PC-9 (cell line): ENCODE results near the gene SLC30A7. TPM values are rescaled to one million over a fixed set of nuclear protein-coding genes. Genes with fewer than 3 reads are reported as not detected.
A peak's percentile ranks its signal among the peaks of the same experiment; 100 is the strongest.

Source experiments
- BruUV-seq: library from RNA; stranded (reverse); fragments of 400-500 nt; replicated peaks from 2 replicates; lab custom pipeline; 2021; lab: Mats Ljungman, UMichigan
- CTCF ChIA-PET: fragments of 300-600 bp; sonication (Branson Sonifier 250); formaldehyde crosslinking; loops from one replicate; lab custom pipeline; 2022; ENCODE audit warnings: antibody characterized with exemption; lab: Charles Lee
- POLR2A ChIA-PET: fragments of 300-600 bp; sonication (Branson Sonifier 250); formaldehyde crosslinking; loops from one replicate; lab custom pipeline; 2022; ENCODE audit warnings: antibody characterized with exemption; ENCODE audit not compliant: unreplicated experiment; lab: Charles Lee
- DNase-seq, 2 experiments: peaks; one replicate each; pipeline versions ENCODE4 v3.0.0 to v3.0.0-alpha.2; 2015 to 2022; ENCODE audit warnings: mixed read lengths in 1 of 2
- H2AFZ ChIP-seq: fragments of 200-600 bp; sonication (generic); 2 replicates; pipeline ENCODE4 v1.8.1; 2017; ENCODE audit warnings: antibody characterized with exemption
- H3F3A ChIP-seq: fragments of 200-600 bp; sonication (generic); 2 replicates; pipeline ENCODE4 v1.8.1; 2017; ENCODE audit warnings: antibody characterized with exemption, mild to moderate bottlenecking, low read depth; ENCODE audit not compliant: insufficient read depth
- H3K27ac ChIP-seq: fragments of 200-600 bp; sonication (generic); 2 replicates; pipeline ENCODE4 v1.6.1; 2016; ENCODE audit warnings: mixed run types
- H3K27me3 ChIP-seq: fragments of 200-600 bp; sonication (generic); 2 replicates; pipeline ENCODE4 v1.6.1; 2016; ENCODE audit warnings: low read depth, mixed run types; ENCODE audit not compliant: insufficient read depth
- H3K36me3 ChIP-seq: fragments of 200-600 bp; sonication (generic); 2 replicates; pipeline ENCODE4 v1.6.1; 2016; ENCODE audit warnings: low read depth, mixed run types
- H3K4me1 ChIP-seq: fragments of 200-600 bp; sonication (generic); replicated peaks from 2 replicates; pipeline ENCODE4 v1.6.1; 2016; ENCODE audit warnings: mixed run types; ENCODE audit not compliant: insufficient read depth
- H3K4me2 ChIP-seq: fragments of 200-600 bp; sonication (generic); 2 replicates; pipeline ENCODE4 v1.6.1; 2017; ENCODE audit warnings: mixed run types
- H3K4me3 ChIP-seq: fragments of 200-600 bp; sonication (generic); 2 replicates; pipeline ENCODE4 v1.6.1; 2016; ENCODE audit warnings: mixed run types
- H3K79me2 ChIP-seq: fragments of 200-600 bp; sonication (generic); 2 replicates; pipeline ENCODE4 v1.6.1; 2017; ENCODE audit warnings: low read depth, mixed run types
- H3K9me2 ChIP-seq: fragments of 200-600 bp; sonication (generic); 2 replicates; pipeline ENCODE4 v1.8.1; 2017; ENCODE audit warnings: mild to moderate bottlenecking; ENCODE audit not compliant: insufficient read depth
- H3K9me3 ChIP-seq: fragments of 200-600 bp; sonication (generic); 2 replicates; pipeline ENCODE4 v1.8.1; 2016; ENCODE audit warnings: low read depth; ENCODE audit not compliant: insufficient read depth
- H4K20me1 ChIP-seq: fragments of 200-600 bp; sonication (generic); 2 replicates; pipeline ENCODE4 v1.8.1; 2017; ENCODE audit not compliant: insufficient read depth
- EZH2 ChIP-seq: fragments of 200-600 bp; sonication (generic); IDR thresholded peaks from 2 replicates; pipeline ENCODE4 v1.8.0; 2017; ENCODE audit warnings: antibody characterized with exemption, low read depth
- intact Hi-C: fragments of 100-400 bp; cut with micrococcal nuclease; formaldehyde crosslinking; loops from one replicate; pipeline ENCODE4 v1.10.0; 2022; ENCODE audit not compliant: unreplicated experiment
- total RNA-seq: library from RNA; stranded (reverse); gene quantifications from 2 replicates; pipeline ENCODE4 v1.2.3, GENCODE V29; 2021
- TF ChIP-seq, protein P1 (sequence below): fragments of 200-600 bp; sonication (generic); conservative IDR thresholded peaks from 2 replicates; pipeline ENCODE4 v1.6.1; 2017; ENCODE audit warnings: mixed run types, antibody characterized with exemption, mild to moderate bottlenecking, moderate library complexity

Gene SLC30A7
- total RNA-seq, 1 experiment from 2014 or later, result 27.4 TPM

DNA sequence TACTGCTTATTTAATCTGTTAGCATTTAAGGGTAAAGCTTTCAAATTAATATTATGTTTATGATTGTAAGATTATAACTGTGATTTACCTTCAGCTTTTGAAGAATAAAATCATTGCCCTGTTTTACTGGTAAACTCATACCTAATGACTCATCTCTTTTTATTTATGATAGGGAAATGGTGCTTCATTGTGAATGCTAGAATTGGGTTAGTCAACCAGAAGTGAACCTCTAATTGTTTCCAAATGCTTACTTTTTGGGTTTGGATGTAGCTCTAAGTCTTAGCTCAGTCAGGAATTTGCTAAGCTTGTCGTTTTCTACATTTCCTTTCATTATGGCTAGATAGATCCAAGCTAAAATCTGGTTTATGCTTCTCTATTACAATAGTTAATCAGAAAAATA is 59.4 kb downstream of the SLC30A7 start:
- H3K4me3 ChIP-seq, result no peak overlapping the region
- H3K9me3 ChIP-seq, result no peaks in the 10 kb centered on the region
- POLR2A ChIA-PET, result interaction anchor here (0.6 kb wide), 1 partner anchor 15 kb away, joined by 5 read pairs; no protein-coding TSS in a partner anchor
- peaks cover 11% of the 10 kb centered on the region; the same call in 1 of the 2 replicates for H3K36me3 ChIP-seq
- peaks cover 14% of the 10 kb centered on the region for H3K4me1 ChIP-seq
- no peak overlapping the region for H2AFZ ChIP-seq
- H3K79me2 ChIP-seq, result no peaks in the 10 kb centered on the region
- TF ChIP-seq, protein P1, sequence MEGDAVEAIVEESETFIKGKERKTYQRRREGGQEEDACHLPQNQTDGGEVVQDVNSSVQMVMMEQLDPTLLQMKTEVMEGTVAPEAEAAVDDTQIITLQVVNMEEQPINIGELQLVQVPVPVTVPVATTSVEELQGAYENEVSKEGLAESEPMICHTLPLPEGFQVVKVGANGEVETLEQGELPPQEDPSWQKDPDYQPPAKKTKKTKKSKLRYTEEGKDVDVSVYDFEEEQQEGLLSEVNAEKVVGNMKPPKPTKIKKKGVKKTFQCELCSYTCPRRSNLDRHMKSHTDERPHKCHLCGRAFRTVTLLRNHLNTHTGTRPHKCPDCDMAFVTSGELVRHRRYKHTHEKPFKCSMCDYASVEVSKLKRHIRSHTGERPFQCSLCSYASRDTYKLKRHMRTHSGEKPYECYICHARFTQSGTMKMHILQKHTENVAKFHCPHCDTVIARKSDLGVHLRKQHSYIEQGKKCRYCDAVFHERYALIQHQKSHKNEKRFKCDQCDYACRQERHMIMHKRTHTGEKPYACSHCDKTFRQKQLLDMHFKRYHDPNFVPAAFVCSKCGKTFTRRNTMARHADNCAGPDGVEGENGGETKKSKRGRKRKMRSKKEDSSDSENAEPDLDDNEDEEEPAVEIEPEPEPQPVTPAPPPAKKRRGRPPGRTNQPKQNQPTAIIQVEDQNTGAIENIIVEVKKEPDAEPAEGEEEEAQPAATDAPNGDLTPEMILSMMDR, result no peak
- TF ChIP-seq EZH2, result no peak
- H3K27me3 ChIP-seq, result no peaks in the 10 kb centered on the region
- H3K4me2 ChIP-seq, result no peak overlapping the region
- H3K27ac ChIP-seq, result peak overlapping the region; percentile 22; the same call in 1 of the 2 replicates
- intact Hi-C loops, result no loop called here
- H3K9me2 ChIP-seq, result peaks cover 4% of the 10 kb centered on the region; the same call in 1 of the 2 replicates
- peak in 1 of 2 experiments; percentile 39 for DNase-seq
- H3F3A ChIP-seq, result no peaks in the 10 kb centered on the region
- no TSS peak for BruUV-seq
- CTCF ChIA-PET, result no interaction called here
- peaks cover 6% of the 10 kb centered on the region; the same call in 1 of the 2 replicates for H4K20me1 ChIP-seq

DNA sequence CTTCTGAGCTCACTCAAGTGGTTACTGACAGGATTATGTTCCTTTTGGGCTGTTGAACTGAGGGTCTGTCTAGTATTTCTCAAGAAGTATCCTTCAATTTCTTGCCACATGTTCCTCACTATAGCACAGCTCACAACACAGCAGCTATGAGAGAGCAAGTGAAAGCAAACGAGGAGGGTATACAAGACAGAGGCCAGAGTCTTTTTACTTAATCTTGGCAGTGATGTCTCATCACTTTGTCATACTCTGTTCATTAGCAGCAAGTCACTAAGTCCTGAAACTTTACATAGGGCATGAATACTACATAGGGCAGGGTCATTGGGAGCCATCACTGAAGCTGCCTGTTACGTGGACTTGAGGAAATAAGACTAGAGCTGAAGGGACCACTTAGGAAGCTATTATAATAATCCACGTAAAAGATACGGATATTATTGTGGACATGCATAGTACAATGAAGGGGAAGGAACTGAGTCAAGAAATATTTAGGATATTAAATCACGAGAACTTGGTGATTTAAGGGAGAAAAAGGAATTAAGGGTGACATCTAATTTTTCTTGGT is 63.7 kb downstream of the SLC30A7 start:
- Histone ChIP-seq H3K9me3 (no peaks in the 10 kb centered on the region), H3K27me3 (no peaks in the 10 kb centered on the region), H3K9me2 (no peaks in the 10 kb centered on the region), H2AFZ (no peak overlapping the region), H3K4me2 (no peak overlapping the region), H3K27ac (no peak overlapping the region), H3F3A (no peaks in the 10 kb centered on the region), H3K36me3 (peaks cover 15% of the 10 kb centered on the region), H3K79me2 (peaks cover 3% of the 10 kb centered on the region; the same call in 1 of the 2 replicates), H3K4me1 (peaks cover 10% of the 10 kb centered on the region), H3K4me3 (no peak overlapping the region), H4K20me1 (peaks cover 11% of the 10 kb centered on the region; the same call in 1 of the 2 replicates)
- intact Hi-C loops, result no loop called here
- TF ChIP-seq EZH2, result no peak
- TF ChIP-seq, protein P1, result no peak
- POLR2A ChIA-PET, result no interaction called here
- no TSS peak for BruUV-seq
- no peak for DNase-seq
- CTCF ChIA-PET, result no interaction called here

DNA sequence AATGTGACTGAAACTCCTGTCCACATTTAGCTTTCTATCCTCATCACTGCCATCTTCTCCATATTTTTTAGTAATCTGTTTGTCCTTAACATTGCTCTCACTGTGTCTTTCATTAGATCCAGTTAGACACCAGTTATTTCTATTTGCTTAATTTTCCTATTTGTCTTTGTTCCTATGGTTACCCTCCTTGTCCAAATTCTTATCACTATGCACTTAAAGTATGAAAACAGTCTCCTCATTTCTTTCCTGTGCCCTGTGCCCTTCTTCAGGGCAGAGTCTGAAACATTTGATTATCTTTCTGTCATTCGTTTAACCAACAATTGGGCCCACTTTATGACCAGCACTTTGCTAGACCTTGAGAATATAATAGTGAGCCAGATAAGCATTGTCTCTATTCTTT is 64.2 kb downstream of the SLC30A7 start:
- intact Hi-C loops, result no loop called here
- H3K79me2 ChIP-seq, result peaks cover 3% of the 10 kb centered on the region; the same call in 1 of the 2 replicates
- peaks cover 11% of the 10 kb centered on the region; the same call in 1 of the 2 replicates for H4K20me1 ChIP-seq
- BruUV-seq, result no TSS peak
- DNase-seq, result no peak
- no peak overlapping the region for H3K27ac ChIP-seq
- H3K27me3 ChIP-seq, result no peaks in the 10 kb centered on the region
- POLR2A ChIA-PET, result interaction anchor here (0.6 kb wide), 1 partner anchor 11 kb away, joined by 3 read pairs; no protein-coding TSS in a partner anchor
- H3K9me2 ChIP-seq, result no peaks in the 10 kb centered on the region
- H2AFZ ChIP-seq, result no peak overlapping the region
- peaks cover 5% of the 10 kb centered on the region for H3K4me1 ChIP-seq
- TF ChIP-seq, protein P1, result no peak
- no peak for TF ChIP-seq EZH2
- CTCF ChIA-PET, result no interaction called here
- no peak overlapping the region for H3K4me3 ChIP-seq
- no peak overlapping the region for H3K4me2 ChIP-seq
- no peaks in the 10 kb centered on the region for H3K9me3 ChIP-seq
- no peaks in the 10 kb centered on the region for H3F3A ChIP-seq
- H3K36me3 ChIP-seq, result peaks cover 19% of the 10 kb centered on the region
